ENCODE measurements around the gene RNU1-2.
"Not testable (repeated sequence)": the region's sequence is repeated elsewhere in the genome, so short reads cannot be mapped to it uniquely, and the experiment has no call there.

DNA sequence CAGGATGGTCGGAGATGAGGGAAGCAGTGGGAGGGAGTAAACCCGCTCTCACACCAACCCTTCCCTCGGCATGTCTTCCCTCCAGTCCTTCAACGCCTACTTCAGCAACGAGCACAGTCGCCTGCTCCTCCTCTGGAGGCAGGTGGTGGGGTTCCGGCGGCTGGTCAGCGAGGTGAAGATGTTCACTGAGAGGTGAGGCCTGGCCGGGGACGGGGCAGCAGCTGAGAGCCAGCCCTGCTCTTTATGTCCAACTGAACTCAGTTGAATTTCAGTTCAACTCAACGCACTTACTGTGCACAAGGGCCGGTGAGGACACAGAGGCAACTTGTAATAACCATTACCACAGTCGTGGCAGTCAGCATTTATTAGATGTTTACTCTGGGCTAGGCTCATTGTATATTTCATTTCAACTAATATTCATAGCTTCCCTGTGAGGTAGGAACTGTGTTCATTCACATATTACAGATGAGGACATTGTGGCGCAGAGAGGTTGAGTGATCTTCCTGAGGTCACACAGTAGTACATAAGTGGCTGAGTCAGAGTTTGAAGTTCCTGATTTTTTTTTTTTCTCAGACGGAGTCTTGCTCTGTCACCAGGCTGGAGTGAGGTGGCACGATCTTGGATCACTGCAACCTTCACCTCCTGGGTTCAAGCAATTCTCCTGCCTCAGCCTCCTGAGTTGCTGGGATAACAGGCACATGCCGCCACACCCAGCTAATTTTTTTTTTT is 35.6 kb downstream of the RNU1-2 start:
- not testable (repeated sequence) for TF ChIP-seq POLR2A (IDR thresholded peaks at IDR 0.05)
- TF ChIP-seq, protein P1, sequence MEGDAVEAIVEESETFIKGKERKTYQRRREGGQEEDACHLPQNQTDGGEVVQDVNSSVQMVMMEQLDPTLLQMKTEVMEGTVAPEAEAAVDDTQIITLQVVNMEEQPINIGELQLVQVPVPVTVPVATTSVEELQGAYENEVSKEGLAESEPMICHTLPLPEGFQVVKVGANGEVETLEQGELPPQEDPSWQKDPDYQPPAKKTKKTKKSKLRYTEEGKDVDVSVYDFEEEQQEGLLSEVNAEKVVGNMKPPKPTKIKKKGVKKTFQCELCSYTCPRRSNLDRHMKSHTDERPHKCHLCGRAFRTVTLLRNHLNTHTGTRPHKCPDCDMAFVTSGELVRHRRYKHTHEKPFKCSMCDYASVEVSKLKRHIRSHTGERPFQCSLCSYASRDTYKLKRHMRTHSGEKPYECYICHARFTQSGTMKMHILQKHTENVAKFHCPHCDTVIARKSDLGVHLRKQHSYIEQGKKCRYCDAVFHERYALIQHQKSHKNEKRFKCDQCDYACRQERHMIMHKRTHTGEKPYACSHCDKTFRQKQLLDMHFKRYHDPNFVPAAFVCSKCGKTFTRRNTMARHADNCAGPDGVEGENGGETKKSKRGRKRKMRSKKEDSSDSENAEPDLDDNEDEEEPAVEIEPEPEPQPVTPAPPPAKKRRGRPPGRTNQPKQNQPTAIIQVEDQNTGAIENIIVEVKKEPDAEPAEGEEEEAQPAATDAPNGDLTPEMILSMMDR (IDR thresholded peaks at IDR 0.05): not testable (repeated sequence)
